Measurements from ENCODE around the gene BBS1.
"Not testable (repeated sequence)": the region's sequence is repeated elsewhere in the genome, so short reads cannot be mapped to it uniquely, and the experiment has no call there.

DNA sequence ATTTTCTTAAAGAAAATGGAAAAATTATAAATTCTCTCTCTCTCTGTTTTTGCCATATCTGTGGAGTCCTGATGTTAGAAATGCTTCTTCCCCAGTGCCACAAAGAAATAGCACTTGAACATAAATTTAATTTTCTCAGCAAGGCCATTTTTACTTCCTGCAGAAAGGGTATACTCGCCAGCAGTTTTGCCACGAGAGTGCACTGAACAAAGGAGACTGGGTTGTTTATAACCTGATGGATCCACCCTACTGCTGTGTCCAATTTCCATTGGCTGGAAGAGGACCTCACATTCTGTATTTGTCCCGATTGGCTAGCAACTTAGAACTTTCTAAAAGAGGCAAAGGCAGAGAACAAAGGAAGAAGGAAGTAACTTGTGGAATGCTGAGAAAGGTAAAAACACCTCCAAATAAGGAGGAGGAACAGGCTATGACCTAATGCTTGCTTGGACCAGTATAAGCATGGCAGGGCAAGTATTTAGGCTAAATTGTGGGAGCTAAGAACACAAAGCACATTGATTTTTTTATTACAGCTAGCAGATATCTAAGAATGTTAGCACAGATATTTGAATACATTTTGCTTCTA, 72.2 kb downstream of the BBS1 start:
- TF ChIP-seq POLR2A (IDR thresholded peaks at IDR 0.05; ENCODE audit: low read length); CEBPB (IDR thresholded peaks at IDR 0.05); EHF (CRISPR knock-in tag; IDR thresholded peaks at IDR 0.05); POLR2AphosphoS2 (conservative IDR thresholded peaks at IDR 0.05; ENCODE audit: low read length); BHLHE40 (IDR thresholded peaks at IDR 0.05; ENCODE audit: low read depth, low read length); JUN (IDR thresholded peaks at IDR 0.05); ZFP36 (IDR thresholded peaks at IDR 0.05; ENCODE audit: borderline replicate concordance, partially characterized antibody); MYC (IDR thresholded peaks at IDR 0.05; ENCODE audit: borderline replicate concordance, low read length); RAD21 (conservative IDR thresholded peaks at IDR 0.05 in 1 of 2, IDR thresholded peaks at IDR 0.05 in 1 of 2): not testable (repeated sequence)
- TF ChIP-seq, protein P1, sequence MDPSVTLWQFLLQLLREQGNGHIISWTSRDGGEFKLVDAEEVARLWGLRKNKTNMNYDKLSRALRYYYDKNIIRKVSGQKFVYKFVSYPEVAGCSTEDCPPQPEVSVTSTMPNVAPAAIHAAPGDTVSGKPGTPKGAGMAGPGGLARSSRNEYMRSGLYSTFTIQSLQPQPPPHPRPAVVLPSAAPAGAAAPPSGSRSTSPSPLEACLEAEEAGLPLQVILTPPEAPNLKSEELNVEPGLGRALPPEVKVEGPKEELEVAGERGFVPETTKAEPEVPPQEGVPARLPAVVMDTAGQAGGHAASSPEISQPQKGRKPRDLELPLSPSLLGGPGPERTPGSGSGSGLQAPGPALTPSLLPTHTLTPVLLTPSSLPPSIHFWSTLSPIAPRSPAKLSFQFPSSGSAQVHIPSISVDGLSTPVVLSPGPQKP (IDR thresholded peaks at IDR 0.05; ENCODE audit: low read depth, low read length) = not testable (repeated sequence)
- TF ChIP-seq, protein P2, sequence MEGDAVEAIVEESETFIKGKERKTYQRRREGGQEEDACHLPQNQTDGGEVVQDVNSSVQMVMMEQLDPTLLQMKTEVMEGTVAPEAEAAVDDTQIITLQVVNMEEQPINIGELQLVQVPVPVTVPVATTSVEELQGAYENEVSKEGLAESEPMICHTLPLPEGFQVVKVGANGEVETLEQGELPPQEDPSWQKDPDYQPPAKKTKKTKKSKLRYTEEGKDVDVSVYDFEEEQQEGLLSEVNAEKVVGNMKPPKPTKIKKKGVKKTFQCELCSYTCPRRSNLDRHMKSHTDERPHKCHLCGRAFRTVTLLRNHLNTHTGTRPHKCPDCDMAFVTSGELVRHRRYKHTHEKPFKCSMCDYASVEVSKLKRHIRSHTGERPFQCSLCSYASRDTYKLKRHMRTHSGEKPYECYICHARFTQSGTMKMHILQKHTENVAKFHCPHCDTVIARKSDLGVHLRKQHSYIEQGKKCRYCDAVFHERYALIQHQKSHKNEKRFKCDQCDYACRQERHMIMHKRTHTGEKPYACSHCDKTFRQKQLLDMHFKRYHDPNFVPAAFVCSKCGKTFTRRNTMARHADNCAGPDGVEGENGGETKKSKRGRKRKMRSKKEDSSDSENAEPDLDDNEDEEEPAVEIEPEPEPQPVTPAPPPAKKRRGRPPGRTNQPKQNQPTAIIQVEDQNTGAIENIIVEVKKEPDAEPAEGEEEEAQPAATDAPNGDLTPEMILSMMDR (IDR thresholded peaks at IDR 0.05) = not testable (repeated sequence)
- TF ChIP-seq, protein P3, sequence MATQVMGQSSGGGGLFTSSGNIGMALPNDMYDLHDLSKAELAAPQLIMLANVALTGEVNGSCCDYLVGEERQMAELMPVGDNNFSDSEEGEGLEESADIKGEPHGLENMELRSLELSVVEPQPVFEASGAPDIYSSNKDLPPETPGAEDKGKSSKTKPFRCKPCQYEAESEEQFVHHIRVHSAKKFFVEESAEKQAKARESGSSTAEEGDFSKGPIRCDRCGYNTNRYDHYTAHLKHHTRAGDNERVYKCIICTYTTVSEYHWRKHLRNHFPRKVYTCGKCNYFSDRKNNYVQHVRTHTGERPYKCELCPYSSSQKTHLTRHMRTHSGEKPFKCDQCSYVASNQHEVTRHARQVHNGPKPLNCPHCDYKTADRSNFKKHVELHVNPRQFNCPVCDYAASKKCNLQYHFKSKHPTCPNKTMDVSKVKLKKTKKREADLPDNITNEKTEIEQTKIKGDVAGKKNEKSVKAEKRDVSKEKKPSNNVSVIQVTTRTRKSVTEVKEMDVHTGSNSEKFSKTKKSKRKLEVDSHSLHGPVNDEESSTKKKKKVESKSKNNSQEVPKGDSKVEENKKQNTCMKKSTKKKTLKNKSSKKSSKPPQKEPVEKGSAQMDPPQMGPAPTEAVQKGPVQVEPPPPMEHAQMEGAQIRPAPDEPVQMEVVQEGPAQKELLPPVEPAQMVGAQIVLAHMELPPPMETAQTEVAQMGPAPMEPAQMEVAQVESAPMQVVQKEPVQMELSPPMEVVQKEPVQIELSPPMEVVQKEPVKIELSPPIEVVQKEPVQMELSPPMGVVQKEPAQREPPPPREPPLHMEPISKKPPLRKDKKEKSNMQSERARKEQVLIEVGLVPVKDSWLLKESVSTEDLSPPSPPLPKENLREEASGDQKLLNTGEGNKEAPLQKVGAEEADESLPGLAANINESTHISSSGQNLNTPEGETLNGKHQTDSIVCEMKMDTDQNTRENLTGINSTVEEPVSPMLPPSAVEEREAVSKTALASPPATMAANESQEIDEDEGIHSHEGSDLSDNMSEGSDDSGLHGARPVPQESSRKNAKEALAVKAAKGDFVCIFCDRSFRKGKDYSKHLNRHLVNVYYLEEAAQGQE (IDR thresholded peaks at IDR 0.05) = not testable (repeated sequence)
- TF ChIP-seq, protein P4, sequence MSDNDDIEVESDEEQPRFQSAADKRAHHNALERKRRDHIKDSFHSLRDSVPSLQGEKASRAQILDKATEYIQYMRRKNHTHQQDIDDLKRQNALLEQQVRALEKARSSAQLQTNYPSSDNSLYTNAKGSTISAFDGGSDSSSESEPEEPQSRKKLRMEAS (IDR thresholded peaks at IDR 0.05) = not testable (repeated sequence)
